Endothelial cell of umbilical vein (primary cell): ENCODE data around the gene STARD9.

Experiments
- POLR2AphosphoS5 ChIP-seq: IDR thresholded peaks from 2 replicates; pipeline ENCODE4 v1.6.1; 2012; ENCODE audit warnings: low read depth, mild to moderate bottlenecking, control low read depth, low read length, moderate library complexity; ENCODE audit not compliant: insufficient read depth
- TF ChIP-seq, protein P1 (sequence below): IDR thresholded peaks from 2 replicates; pipeline ENCODE4 v1.6.1; 2011; ENCODE audit not compliant: insufficient read depth, insufficient read length

DNA sequence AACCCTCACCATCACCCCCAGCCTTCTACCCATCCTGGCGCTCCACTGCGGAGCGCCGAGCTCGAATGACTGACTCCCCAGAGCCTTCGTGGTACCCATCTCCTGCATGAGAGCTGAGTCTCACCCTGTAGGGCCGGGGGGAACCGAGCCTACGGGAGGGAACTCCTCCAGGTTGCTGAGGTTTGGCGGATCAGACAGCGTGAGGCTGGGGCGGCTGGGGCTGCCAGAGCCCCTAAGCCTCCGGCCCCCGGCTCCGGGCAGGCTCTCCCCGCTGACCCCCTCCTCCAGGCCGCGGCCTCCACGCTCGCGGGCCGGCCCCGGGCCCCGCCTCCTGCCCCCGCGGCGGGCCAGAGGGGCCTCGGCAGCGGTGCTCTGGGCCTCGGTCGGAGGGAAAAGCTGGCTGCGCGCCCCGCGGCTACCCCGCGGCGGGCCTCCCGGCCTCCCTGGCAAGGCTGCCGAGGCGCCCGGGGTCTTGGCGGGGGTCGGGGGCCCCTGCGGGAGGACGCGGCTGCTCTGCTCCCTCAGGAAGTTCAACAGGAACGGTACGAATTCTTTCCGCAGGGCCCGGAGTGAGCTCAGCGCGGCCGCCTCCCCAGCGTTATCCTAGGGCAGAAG lies 160.9 kb downstream of the STARD9 start:
- TF ChIP-seq POLR2AphosphoS5, result no peak
- TF ChIP-seq, protein P1, sequence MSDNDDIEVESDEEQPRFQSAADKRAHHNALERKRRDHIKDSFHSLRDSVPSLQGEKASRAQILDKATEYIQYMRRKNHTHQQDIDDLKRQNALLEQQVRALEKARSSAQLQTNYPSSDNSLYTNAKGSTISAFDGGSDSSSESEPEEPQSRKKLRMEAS, result no peak
